WTC11 (cell line): ENCODE measurements around the gene GRK2. TPM values are rescaled to one million over a fixed set of nuclear protein-coding genes. Genes with fewer than 3 reads are reported as not detected.

ENCODE experiments used
- ELF4 ChIP-seq: sonication (generic); formaldehyde crosslinking; IDR thresholded peaks from 2 replicates; pipeline ENCODE4 v1.8.1; 2022; ENCODE audit warnings: low read depth, mild to moderate bottlenecking, moderate library complexity, missing genetic modification reagents
- FOXP1 ChIP-seq: sonication (generic); formaldehyde crosslinking; IDR thresholded peaks from 2 replicates; pipeline ENCODE4 v1.8.0; 2022; ENCODE audit warnings: missing genetic modification reagents, mild to moderate bottlenecking, moderate library complexity, borderline replicate concordance
- GABPB1 ChIP-seq: sonication (generic); formaldehyde crosslinking; IDR thresholded peaks from 2 replicates; pipeline ENCODE4 v1.8.1; 2023; ENCODE audit warnings: mild to moderate bottlenecking, missing genetic modification reagents
- MYBL2 ChIP-seq: sonication (generic); formaldehyde crosslinking; IDR thresholded peaks from 2 replicates; pipeline ENCODE4 v1.8.1; 2023; ENCODE audit warnings: mild to moderate bottlenecking, moderate library complexity, missing genetic modification reagents
- NFE2L1 ChIP-seq: sonication (generic); formaldehyde crosslinking; IDR thresholded peaks from 2 replicates; pipeline ENCODE4 v1.8.1; 2023; ENCODE audit warnings: missing genetic modification reagents
- NFYB ChIP-seq: sonication (generic); formaldehyde crosslinking; conservative IDR thresholded peaks from 2 replicates; pipeline ENCODE4 v1.8.0; 2022; ENCODE audit warnings: low read depth, missing genetic modification reagents
- PRRX2 ChIP-seq: fragments of 250-450 bp; sonication (Bioruptor Pico); IDR thresholded peaks from 2 replicates; pipeline ENCODE4 v1.8.0; 2021; ENCODE audit warnings: mild to moderate bottlenecking
- TCF7 ChIP-seq: sonication (generic); formaldehyde crosslinking; IDR thresholded peaks from 2 replicates; pipeline ENCODE4 v1.8.0; 2022; ENCODE audit warnings: mild to moderate bottlenecking, low read depth, missing genetic modification reagents, moderate library complexity
- TEAD4 ChIP-seq: sonication (generic); formaldehyde crosslinking; IDR thresholded peaks from 2 replicates; pipeline ENCODE4 v1.8.0; 2022; ENCODE audit warnings: mild to moderate bottlenecking, missing genetic modification reagents
- ZNF219 ChIP-seq: sonication (generic); formaldehyde crosslinking; IDR thresholded peaks from 2 replicates; pipeline ENCODE4 v1.8.0; 2023; ENCODE audit warnings: missing genetic modification reagents, mild to moderate bottlenecking, borderline replicate concordance
- ZNF232 ChIP-seq: sonication (generic); formaldehyde crosslinking; IDR thresholded peaks from 2 replicates; pipeline ENCODE4 v1.8.0; 2022; ENCODE audit warnings: mild to moderate bottlenecking, missing genetic modification reagents
- ZNF416 ChIP-seq: fragments of 250-450 bp; sonication (Bioruptor Pico); IDR thresholded peaks from 2 replicates; pipeline ENCODE4 v1.9.0; 2021; ENCODE audit warnings: mild to moderate bottlenecking, inconsistent platforms
- total RNA-seq: library from RNA; stranded (reverse); gene quantifications from 3 replicates; pipeline ENCODE4 v1.2.3, GENCODE V29; 2021
- TF ChIP-seq, protein P1 (sequence below): sonication (generic); formaldehyde crosslinking; IDR thresholded peaks from 2 replicates; pipeline ENCODE4 v1.8.1; 2023; ENCODE audit warnings: mild to moderate bottlenecking, missing genetic modification reagents, moderate library complexity
- TF ChIP-seq, protein P2 (sequence below): fragments of 250-450 bp; sonication (Bioruptor Pico); IDR thresholded peaks from 2 replicates; pipeline ENCODE4 v1.9.0; 2021; ENCODE audit warnings: mild to moderate bottlenecking
- TF ChIP-seq, protein P3 (sequence below): sonication (generic); formaldehyde crosslinking; IDR thresholded peaks from 2 replicates; pipeline ENCODE4 v1.8.1; 2022; ENCODE audit warnings: low read depth, mild to moderate bottlenecking, moderate library complexity, missing genetic modification reagents, borderline replicate concordance
- TF ChIP-seq, protein P4 (sequence below): fragments of 250-450 bp; sonication (Bioruptor Pico); IDR thresholded peaks from 2 replicates; pipeline ENCODE4 v1.9.0; 2021; ENCODE audit warnings: mild to moderate bottlenecking, borderline replicate concordance
- TF ChIP-seq, protein P5 (sequence below): sonication (generic); formaldehyde crosslinking; IDR thresholded peaks from 2 replicates; pipeline ENCODE4 v1.8.0; 2023; ENCODE audit warnings: mild to moderate bottlenecking, missing genetic modification reagents
- TF ChIP-seq, protein P6 (sequence below): sonication (generic); formaldehyde crosslinking; IDR thresholded peaks from 2 replicates; pipeline ENCODE4 v1.8.1; 2022; ENCODE audit warnings: low read depth, missing genetic modification reagents, borderline replicate concordance
- TF ChIP-seq, protein P7 (sequence below): sonication (generic); formaldehyde crosslinking; IDR thresholded peaks from 2 replicates; pipeline ENCODE4 v1.8.1; 2023; ENCODE audit warnings: mild to moderate bottlenecking, missing genetic modification reagents
- TF ChIP-seq, protein P8 (sequence below): sonication (generic); formaldehyde crosslinking; IDR thresholded peaks from 2 replicates; pipeline ENCODE4 v1.8.1; 2023; ENCODE audit warnings: mild to moderate bottlenecking, missing genetic modification reagents, borderline replicate concordance

Gene GRK2
- total RNA-seq, 1 experiment from 2014 or later: 68.1 TPM

DNA sequence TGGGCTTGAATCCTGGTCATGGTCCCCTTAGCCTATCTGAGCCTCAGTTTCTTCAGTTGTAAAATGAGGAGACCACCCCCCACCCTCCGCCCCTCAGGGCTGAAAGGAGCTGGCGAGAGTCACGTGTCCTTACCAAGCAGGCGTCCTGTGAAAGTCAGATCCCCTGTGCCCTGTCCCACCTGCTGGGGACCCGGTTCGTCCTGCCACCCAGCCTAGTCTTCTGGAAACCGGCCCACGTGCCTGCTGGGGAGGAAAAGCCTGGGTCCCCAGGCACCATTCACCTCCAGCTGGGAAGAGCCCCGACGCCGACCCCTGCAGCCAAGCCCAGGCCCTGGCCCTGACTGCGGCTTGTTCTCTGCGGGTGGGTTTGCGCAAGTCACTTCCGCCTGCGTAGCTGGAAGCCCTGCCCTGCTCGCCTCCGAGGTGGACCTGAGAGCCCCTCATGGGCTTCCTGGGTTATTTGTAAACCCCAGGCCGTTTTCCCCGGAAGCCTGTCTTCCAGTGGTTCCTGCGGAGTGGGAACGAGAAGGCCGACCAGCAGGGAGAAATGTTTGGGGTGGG, 36.4 kb downstream of the GRK2 start (continued):
- TF ChIP-seq, protein P1, sequence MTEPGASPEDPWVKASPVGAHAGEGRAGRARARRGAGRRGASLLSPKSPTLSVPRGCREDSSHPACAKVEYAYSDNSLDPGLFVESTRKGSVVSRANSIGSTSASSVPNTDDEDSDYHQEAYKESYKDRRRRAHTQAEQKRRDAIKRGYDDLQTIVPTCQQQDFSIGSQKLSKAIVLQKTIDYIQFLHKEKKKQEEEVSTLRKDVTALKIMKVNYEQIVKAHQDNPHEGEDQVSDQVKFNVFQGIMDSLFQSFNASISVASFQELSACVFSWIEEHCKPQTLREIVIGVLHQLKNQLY (CRISPR knock-in tag): no peak
- TF ChIP-seq, protein P2, sequence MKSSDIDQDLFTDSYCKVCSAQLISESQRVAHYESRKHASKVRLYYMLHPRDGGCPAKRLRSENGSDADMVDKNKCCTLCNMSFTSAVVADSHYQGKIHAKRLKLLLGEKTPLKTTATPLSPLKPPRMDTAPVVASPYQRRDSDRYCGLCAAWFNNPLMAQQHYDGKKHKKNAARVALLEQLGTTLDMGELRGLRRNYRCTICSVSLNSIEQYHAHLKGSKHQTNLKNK (CRISPR knock-in tag): no peak
- TF ChIP-seq NFYB: no peak
- TF ChIP-seq ZNF219 (CRISPR knock-in tag): no peak
- no peak for TF ChIP-seq TCF7
- peak; percentile 68; the same call in 1 of the 2 replicates for TF ChIP-seq MYBL2 (CRISPR knock-in tag)
- TF ChIP-seq ZNF416: no peak
- TF ChIP-seq, protein P3, sequence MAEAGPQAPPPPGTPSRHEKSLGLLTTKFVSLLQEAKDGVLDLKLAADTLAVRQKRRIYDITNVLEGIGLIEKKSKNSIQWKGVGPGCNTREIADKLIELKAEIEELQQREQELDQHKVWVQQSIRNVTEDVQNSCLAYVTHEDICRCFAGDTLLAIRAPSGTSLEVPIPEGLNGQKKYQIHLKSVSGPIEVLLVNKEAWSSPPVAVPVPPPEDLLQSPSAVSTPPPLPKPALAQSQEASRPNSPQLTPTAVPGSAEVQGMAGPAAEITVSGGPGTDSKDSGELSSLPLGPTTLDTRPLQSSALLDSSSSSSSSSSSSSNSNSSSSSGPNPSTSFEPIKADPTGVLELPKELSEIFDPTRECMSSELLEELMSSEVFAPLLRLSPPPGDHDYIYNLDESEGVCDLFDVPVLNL (CRISPR knock-in tag): no peak
- TF ChIP-seq TEAD4 (CRISPR knock-in tag): no peak
- peak; percentile 63 for TF ChIP-seq FOXP1 (CRISPR knock-in tag)
- no peak for TF ChIP-seq ZNF232 (CRISPR knock-in tag)
- TF ChIP-seq, protein P4, sequence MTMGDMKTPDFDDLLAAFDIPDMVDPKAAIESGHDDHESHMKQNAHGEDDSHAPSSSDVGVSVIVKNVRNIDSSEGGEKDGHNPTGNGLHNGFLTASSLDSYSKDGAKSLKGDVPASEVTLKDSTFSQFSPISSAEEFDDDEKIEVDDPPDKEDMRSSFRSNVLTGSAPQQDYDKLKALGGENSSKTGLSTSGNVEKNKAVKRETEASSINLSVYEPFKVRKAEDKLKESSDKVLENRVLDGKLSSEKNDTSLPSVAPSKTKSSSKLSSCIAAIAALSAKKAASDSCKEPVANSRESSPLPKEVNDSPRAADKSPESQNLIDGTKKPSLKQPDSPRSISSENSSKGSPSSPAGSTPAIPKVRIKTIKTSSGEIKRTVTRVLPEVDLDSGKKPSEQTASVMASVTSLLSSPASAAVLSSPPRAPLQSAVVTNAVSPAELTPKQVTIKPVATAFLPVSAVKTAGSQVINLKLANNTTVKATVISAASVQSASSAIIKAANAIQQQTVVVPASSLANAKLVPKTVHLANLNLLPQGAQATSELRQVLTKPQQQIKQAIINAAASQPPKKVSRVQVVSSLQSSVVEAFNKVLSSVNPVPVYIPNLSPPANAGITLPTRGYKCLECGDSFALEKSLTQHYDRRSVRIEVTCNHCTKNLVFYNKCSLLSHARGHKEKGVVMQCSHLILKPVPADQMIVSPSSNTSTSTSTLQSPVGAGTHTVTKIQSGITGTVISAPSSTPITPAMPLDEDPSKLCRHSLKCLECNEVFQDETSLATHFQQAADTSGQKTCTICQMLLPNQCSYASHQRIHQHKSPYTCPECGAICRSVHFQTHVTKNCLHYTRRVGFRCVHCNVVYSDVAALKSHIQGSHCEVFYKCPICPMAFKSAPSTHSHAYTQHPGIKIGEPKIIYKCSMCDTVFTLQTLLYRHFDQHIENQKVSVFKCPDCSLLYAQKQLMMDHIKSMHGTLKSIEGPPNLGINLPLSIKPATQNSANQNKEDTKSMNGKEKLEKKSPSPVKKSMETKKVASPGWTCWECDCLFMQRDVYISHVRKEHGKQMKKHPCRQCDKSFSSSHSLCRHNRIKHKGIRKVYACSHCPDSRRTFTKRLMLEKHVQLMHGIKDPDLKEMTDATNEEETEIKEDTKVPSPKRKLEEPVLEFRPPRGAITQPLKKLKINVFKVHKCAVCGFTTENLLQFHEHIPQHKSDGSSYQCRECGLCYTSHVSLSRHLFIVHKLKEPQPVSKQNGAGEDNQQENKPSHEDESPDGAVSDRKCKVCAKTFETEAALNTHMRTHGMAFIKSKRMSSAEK (CRISPR knock-in tag): no peak
- TF ChIP-seq, protein P5, sequence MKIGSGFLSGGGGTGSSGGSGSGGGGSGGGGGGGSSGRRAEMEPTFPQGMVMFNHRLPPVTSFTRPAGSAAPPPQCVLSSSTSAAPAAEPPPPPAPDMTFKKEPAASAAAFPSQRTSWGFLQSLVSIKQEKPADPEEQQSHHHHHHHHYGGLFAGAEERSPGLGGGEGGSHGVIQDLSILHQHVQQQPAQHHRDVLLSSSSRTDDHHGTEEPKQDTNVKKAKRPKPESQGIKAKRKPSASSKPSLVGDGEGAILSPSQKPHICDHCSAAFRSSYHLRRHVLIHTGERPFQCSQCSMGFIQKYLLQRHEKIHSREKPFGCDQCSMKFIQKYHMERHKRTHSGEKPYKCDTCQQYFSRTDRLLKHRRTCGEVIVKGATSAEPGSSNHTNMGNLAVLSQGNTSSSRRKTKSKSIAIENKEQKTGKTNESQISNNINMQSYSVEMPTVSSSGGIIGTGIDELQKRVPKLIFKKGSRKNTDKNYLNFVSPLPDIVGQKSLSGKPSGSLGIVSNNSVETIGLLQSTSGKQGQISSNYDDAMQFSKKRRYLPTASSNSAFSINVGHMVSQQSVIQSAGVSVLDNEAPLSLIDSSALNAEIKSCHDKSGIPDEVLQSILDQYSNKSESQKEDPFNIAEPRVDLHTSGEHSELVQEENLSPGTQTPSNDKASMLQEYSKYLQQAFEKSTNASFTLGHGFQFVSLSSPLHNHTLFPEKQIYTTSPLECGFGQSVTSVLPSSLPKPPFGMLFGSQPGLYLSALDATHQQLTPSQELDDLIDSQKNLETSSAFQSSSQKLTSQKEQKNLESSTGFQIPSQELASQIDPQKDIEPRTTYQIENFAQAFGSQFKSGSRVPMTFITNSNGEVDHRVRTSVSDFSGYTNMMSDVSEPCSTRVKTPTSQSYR (CRISPR knock-in tag): no peak
- TF ChIP-seq GABPB1 (CRISPR knock-in tag): no peak
- TF ChIP-seq, protein P6, sequence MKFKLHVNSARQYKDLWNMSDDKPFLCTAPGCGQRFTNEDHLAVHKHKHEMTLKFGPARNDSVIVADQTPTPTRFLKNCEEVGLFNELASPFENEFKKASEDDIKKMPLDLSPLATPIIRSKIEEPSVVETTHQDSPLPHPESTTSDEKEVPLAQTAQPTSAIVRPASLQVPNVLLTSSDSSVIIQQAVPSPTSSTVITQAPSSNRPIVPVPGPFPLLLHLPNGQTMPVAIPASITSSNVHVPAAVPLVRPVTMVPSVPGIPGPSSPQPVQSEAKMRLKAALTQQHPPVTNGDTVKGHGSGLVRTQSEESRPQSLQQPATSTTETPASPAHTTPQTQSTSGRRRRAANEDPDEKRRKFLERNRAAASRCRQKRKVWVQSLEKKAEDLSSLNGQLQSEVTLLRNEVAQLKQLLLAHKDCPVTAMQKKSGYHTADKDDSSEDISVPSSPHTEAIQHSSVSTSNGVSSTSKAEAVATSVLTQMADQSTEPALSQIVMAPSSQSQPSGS (CRISPR knock-in tag): no peak
- TF ChIP-seq NFE2L1 (CRISPR knock-in tag): peak; percentile 65; the same call in 1 of the 2 replicates
- TF ChIP-seq, protein P7, sequence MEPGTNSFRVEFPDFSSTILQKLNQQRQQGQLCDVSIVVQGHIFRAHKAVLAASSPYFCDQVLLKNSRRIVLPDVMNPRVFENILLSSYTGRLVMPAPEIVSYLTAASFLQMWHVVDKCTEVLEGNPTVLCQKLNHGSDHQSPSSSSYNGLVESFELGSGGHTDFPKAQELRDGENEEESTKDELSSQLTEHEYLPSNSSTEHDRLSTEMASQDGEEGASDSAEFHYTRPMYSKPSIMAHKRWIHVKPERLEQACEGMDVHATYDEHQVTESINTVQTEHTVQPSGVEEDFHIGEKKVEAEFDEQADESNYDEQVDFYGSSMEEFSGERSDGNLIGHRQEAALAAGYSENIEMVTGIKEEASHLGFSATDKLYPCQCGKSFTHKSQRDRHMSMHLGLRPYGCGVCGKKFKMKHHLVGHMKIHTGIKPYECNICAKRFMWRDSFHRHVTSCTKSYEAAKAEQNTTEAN: no peak
- TF ChIP-seq PRRX2 (CRISPR knock-in tag): no peak; the same call in 1 of the 2 replicates
- no peak for TF ChIP-seq ELF4 (CRISPR knock-in tag)
- TF ChIP-seq, protein P8, sequence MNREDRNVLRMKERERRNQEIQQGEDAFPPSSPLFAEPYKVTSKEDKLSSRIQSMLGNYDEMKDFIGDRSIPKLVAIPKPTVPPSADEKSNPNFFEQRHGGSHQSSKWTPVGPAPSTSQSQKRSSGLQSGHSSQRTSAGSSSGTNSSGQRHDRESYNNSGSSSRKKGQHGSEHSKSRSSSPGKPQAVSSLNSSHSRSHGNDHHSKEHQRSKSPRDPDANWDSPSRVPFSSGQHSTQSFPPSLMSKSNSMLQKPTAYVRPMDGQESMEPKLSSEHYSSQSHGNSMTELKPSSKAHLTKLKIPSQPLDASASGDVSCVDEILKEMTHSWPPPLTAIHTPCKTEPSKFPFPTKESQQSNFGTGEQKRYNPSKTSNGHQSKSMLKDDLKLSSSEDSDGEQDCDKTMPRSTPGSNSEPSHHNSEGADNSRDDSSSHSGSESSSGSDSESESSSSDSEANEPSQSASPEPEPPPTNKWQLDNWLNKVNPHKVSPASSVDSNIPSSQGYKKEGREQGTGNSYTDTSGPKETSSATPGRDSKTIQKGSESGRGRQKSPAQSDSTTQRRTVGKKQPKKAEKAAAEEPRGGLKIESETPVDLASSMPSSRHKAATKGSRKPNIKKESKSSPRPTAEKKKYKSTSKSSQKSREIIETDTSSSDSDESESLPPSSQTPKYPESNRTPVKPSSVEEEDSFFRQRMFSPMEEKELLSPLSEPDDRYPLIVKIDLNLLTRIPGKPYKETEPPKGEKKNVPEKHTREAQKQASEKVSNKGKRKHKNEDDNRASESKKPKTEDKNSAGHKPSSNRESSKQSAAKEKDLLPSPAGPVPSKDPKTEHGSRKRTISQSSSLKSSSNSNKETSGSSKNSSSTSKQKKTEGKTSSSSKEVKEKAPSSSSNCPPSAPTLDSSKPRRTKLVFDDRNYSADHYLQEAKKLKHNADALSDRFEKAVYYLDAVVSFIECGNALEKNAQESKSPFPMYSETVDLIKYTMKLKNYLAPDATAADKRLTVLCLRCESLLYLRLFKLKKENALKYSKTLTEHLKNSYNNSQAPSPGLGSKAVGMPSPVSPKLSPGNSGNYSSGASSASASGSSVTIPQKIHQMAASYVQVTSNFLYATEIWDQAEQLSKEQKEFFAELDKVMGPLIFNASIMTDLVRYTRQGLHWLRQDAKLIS (CRISPR knock-in tag): no peak
